ENCODE measurements around the gene SPDYE2. TPM values are rescaled to one million over a fixed set of nuclear protein-coding genes. Genes with fewer than 3 reads are reported as not detected.
"Not testable (repeated sequence)": the region's sequence is repeated elsewhere in the genome, so short reads cannot be mapped to it uniquely, and the experiment has no call there.

The SPDYE2 gene
- total RNA-seq, 1 donor from 2014 or later = 0.10 TPM

DNA sequence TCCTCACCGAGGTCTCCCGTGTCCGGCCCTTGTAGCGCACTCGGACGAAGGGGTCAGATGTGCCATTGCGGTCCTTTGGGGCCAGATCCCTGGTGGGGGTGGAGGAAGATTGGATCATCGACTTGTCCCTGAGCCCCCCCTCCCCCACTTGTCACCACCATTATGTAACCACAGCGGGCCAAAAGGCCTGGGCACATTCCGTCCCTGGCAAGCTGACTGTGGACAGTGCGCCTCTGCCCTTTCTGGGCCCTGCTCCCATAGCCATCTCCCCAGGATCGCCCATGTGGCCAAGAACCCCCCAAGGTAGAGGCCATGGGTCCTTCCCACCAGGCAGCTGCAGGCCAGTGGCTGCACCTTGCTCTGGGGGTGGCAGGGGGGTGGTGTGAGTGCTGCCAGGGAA, 51.3 kb downstream of the SPDYE2 start:
- DNase-seq (ENCODE audit: low read depth) = not testable (repeated sequence)

DNA sequence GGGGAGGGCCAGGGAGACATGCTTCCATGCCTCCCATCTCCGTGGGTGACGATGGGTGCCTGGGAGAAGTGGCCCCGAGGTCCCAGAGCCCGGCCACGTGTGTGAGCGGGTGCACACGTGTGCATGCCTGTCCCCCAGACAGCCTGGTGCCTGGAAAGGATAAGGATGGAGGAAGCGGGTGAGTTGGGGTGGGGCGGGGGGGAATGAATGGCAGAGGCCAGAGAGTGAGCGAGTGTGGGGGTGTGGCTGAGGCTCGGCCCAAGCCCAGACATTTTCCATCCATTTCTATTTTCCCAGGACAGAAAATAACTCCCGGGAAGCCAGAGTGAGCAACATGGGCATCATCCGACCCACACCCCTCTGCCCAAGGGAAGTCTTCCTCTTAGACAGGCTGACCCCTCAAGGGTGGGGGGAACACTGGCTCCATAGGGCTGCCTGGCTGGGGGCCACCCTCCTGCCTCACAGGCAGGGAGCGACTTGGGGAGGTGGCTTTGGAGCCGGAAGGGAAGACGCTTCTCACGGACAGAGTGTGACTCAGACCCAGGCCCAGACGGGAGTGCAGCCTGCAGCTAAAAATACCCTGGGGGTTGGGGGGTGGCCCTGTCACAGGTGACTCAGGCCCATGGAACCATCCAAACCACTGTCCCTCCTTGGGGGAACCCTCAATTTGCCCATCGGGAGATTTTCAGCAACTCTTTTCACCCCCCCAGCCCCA, 53.6 kb downstream of the SPDYE2 start:
- DNase-seq (ENCODE audit: low read depth) = not testable (repeated sequence)

DNA sequence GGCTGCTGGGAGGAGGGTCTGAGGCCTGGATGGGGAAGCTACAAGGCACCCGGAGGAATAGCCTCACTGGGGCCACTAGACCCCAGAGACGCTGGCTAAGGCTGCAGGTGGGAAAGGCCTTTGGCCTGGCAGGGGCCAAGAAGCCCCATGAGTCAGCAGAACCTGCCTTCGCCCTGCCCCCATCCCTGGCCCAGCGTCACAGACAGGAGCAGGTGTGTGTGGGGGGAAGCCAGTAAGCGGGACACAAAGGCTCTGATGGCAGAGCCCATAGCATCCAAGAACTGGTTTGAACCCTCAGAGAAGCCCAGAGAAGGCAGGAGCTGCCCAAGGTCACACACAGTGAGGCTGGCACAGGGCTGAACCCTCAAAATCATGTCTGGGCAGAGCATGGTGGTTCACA, 55.8 kb downstream of the SPDYE2 start:
- DNase-seq (ENCODE audit: low read depth) = not testable (repeated sequence)

DNA sequence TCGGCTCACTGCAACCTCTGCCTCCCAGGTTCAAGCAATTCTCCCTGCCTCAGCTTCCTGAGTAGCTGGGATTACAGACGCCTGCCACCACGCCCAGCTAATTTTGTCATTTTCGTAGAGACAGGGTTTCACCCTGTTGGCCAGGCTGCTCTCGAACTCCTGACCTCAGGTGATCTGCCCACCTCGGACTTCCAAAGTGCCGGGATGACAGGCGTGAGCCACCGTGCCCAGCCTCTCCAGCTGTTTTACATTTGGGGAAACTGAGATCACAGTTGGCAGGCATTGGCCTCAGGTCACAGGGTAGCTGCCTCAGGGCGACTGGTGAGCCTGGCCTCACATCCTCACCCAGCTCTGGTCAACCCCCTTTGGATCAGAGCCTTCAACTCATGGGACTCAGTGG, 58.7 kb downstream of the SPDYE2 start:
- DNase-seq (ENCODE audit: low read depth) = not testable (repeated sequence)

DNA sequence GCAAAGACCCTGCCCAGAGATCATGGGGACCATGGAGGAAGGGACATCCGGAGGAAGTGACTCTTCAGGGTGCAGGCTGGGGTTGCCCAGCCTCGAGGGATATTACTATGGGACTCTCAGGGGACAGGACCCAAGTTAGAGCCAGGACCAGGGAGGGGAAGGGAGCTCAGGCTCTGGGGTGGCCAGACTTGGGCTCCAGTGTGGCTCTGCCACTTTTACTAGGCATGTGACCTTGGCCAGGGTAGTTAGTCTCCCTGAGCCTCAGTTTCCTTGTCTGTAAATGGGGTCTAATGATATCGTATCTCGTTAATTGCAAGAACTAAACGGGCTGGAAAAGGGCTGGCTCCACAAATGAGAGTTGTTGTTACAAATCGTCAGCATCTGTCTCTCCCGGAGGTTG, 59.4 kb downstream of the SPDYE2 start:
- not testable (repeated sequence) for DNase-seq (ENCODE audit: low read depth)

DNA sequence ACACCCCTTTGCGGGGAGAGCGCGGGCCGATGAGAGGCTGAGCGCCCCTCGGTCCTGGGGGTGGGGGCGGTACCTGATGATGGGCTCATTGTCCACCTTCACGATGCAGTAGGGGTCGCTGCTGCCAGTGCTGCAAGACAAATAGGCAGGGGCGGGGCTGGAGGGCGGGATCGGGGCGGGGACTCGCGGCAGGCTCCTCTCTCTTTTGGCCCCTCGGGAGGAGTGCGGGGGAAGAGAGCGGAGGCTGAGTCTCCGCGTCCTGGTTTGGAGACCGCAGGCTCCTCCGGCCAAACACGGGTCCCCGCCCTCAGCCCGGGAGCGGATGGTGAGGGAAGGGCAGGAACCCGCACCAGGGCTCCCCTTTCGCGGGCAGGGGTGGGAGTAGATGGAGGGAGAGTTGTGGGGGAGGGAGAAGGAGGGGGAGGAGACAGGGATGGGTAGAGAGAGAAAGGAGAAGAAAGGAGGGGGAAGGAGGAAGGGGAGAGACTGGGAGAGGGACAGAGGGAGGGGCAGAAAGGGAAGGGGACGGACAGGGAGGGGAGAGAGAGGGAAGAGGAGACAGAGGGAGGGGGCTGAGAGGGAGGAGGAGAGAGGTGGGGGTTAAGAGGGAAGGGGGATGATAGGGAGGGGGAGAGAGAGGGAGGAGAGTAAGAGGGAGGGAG, 60.1 kb downstream of the SPDYE2 start:
- DNase-seq (ENCODE audit: low read depth) = not testable (repeated sequence)

DNA sequence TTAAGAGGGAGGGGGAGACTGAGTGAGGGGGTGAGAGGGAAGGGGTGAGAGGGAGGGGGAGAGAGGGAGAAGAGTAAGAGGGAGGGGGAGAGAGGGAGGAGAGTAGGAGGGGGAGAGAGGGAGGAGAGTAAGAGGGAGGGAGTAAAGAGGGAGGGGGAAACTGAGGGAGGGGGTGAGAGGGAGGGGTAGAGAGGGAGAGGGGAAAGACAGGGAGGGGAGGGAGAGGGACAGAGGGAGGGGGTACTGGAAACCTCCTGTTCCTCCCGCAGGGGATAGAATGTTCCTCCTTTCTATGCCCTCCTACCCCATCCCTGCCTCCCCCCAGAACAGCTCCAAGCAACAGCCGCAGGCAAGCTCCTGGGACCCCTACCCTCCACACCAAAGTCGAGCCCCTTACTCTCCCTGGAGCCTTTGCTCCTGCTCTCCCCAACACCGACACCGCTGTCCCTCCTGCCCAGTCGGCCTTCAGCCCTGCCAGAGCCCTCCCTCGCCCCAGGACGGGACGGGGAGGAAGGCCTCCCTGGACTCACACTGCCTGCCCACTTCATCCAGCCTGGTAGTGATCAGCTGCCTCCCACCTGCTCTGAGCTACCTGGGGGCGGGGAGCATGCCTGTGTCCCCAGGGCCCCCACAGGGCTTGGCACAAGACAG, 60.8 kb downstream of the SPDYE2 start:
- DNase-seq (ENCODE audit: low read depth) = not testable (repeated sequence)

Other genes with a start within 250 kb of the SPDYE2 start
- gene SPDYE6, start 194.8 kb upstream of the SPDYE2 start, total RNA-seq = not detected in 2 replicates
- 25.4 and 26.1 TPM in 2 replicates for gene PRKRIP1, start 154.9 kb upstream of the SPDYE2 start, total RNA-seq
- 43.2 and 138 TPM in 2 replicates for gene ORAI2, start 117.7 kb upstream of the SPDYE2 start, total RNA-seq
- gene ALKBH4, start 86.4 kb upstream of the SPDYE2 start, total RNA-seq = 9.9 and 26.6 TPM in 2 replicates
- 26.2 and 29.5 TPM in 2 replicates for gene LRWD1, start 86.2 kb upstream of the SPDYE2 start, total RNA-seq
- gene POLR2J, start 72.3 kb upstream of the SPDYE2 start, total RNA-seq = 12.0 and 17.4 TPM in 2 replicates
- gene RASA4B, start 33.4 kb upstream of the SPDYE2 start, total RNA-seq = 0.85 and 0.87 TPM in 2 replicates
- 5.5 TPM in 1 of 2 replicates, not detected in the other for gene UPK3BL2, start 7.5 kb upstream of the SPDYE2 start, total RNA-seq
- 3.8 and 32.7 TPM in 2 replicates for gene POLR2J3, start 21.4 kb downstream of the SPDYE2 start, total RNA-seq
- 1.0 and 5.0 TPM in 2 replicates for gene RASA4, start 65.5 kb downstream of the SPDYE2 start, total RNA-seq
- 3.6 and 7.7 TPM in 2 replicates for gene UPK3BL1, start 91.6 kb downstream of the SPDYE2 start, total RNA-seq
- gene SPDYE2B, start 99.1 kb downstream of the SPDYE2 start, total RNA-seq = not detected in 2 replicates
- gene POLR2J2, start 120.4 kb downstream of the SPDYE2 start, total RNA-seq = 0.35 and 4.0 TPM in 2 replicates
- 12.7 and 13.4 TPM in 2 replicates for gene FAM185A, start 197.8 kb downstream of the SPDYE2 start, total RNA-seq